AG09309 (cell line): ENCODE measurements around the gene ARID5B.

ENCODE experiments used
- DNase-seq: peaks from one replicate; pipeline ENCODE4 v3.0.0-alpha.2; 2010; ENCODE audit warnings: low read depth
- H3K4me3 ChIP-seq: 2 replicates; pipeline ENCODE4 v1.5.1; 2011; ENCODE audit warnings: mild to moderate bottlenecking, low read depth, low read length, moderate library complexity; ENCODE audit not compliant: control insufficient read depth
- TF ChIP-seq, protein P1 (sequence below): IDR thresholded peaks from 2 replicates; pipeline ENCODE4 v1.5.1; 2011; ENCODE audit warnings: mild to moderate bottlenecking, low read depth, low read length, inconsistent platforms; ENCODE audit not compliant: insufficient read depth, control insufficient read depth; ENCODE audit errors: missing control alignments

ARID5B gene

DNA sequence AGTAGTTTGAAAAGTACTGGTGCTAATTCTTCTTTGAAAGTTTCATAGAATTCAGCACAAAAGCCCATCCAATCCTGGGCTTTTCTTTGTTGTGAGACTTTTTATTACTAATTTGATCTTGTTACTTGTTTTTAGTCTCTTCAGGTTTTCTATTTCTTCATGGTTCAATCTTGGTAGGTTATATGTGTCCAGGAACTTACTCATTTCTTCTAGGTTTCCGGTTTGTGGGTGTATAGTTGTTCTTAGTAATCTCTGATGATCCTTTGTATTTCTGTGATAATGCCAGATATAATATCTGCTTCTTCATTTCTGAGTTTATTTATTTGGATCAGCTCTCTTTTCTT is 219.7 kb downstream of the ARID5B start:
- H3K4me3 ChIP-seq: no peak overlapping the region
- no peak for DNase-seq
- TF ChIP-seq, protein P1, sequence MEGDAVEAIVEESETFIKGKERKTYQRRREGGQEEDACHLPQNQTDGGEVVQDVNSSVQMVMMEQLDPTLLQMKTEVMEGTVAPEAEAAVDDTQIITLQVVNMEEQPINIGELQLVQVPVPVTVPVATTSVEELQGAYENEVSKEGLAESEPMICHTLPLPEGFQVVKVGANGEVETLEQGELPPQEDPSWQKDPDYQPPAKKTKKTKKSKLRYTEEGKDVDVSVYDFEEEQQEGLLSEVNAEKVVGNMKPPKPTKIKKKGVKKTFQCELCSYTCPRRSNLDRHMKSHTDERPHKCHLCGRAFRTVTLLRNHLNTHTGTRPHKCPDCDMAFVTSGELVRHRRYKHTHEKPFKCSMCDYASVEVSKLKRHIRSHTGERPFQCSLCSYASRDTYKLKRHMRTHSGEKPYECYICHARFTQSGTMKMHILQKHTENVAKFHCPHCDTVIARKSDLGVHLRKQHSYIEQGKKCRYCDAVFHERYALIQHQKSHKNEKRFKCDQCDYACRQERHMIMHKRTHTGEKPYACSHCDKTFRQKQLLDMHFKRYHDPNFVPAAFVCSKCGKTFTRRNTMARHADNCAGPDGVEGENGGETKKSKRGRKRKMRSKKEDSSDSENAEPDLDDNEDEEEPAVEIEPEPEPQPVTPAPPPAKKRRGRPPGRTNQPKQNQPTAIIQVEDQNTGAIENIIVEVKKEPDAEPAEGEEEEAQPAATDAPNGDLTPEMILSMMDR: no peak

DNA sequence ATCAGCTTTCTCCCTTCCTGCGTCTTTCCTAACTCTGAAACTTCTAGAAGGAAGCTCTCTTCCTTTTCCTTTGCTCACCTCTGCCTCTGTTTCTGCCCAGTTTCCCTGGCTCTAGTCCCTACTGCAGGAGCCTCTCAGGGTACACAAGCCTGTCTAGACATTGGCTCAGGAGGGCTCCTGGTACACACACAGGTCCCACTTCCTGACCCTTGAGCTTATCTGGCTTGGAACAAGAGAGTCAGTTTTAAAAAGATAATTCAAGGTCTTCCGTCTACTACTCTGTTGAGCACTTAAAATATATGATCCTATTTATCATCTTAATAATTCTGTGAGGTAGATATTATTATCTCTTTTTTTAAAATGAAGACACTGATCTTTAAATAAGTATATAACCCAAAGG is 226.5 kb downstream of the ARID5B start:
- TF ChIP-seq, protein P1: no peak
- no peak overlapping the region for H3K4me3 ChIP-seq
- DNase-seq: no peak

DNA sequence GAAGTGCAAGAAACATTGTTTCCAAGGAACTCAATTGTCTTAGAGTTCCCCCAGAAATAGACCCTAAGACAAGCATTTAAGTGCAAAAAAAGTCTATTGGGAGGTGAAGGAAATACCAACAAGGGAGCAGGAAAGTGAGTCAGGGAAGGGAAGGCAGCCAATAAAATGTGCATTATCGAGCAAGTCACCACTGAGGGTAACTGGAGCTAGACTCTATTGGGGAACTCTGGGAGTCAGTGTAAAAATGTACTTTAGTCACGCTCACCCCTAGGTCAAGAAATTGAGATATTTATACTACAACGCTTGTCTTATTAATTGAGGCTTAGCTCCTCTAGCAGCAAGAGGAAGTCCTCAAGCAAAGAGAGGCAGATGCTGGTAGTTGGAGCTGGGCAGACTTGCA is 229.4 kb downstream of the ARID5B start:
- TF ChIP-seq, protein P1: no peak
- peak; percentile 57 for DNase-seq
- no peak overlapping the region for H3K4me3 ChIP-seq

DNA sequence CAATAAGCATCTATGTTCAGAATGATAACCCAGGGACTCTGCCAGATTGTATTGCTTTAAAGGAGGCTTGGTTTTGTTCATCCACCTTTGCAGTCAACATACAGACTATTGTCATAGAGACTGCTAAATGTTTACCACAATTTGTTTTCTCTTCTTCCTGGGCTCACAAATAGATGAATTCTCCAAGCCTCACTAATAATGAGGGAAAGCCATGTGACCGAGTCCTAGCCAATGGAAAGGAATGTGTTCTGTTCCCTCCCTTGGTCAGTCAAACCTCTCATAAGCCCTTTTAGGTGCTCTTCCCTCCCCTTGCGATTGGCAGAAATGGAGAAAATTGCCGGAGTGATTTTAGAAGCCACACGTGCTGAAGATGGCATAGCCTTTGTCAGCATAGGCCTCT is 230.2 kb downstream of the ARID5B start:
- H3K4me3 ChIP-seq: no peak overlapping the region
- no peak for DNase-seq
- TF ChIP-seq, protein P1: no peak

DNA sequence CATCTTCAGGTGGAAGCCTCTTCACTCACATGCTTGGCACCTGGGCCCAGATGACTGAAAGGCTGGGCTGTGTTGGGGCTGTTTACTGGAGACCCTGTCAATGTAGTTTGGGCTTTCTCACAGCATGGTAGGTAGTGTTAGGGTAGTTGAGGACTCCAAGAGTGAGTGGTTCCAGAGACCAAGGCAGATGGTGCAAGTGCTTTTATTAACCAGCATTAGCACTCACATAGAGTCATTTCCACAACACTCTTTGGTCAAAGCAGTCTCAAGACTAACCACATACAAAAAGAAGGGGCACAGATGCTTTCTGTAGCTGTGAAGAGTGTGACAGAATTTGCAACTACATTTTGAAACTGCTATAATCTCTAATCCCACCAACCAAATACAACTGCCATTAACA is 232.1 kb downstream of the ARID5B start:
- H3K4me3 ChIP-seq: no peak overlapping the region
- no peak for DNase-seq
- TF ChIP-seq, protein P1: no peak

DNA sequence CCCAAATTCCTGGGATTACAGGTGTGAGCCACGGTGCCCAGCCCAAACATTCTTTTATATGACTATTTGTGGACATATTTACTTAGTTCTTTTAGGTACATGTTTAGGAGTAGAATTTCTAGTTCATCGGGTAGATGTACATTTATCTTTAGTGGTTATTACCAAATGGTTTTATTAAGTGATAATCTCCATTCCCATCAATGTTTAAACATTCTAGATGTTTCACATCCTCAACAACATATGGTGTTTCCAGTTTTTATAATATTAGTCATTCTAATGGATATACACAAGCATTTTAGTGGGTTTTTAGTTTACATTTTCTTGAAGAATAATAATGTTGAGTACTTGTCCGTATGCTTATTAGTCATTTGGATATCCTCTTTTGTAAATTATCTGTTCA is 235.4 kb downstream of the ARID5B start:
- TF ChIP-seq, protein P1: no peak
- no peak overlapping the region for H3K4me3 ChIP-seq
- no peak for DNase-seq
